Loucy (cell line): ENCODE measurements around the gene PPIG.
"Not testable (repeated sequence)": the region's sequence is repeated elsewhere in the genome, so short reads cannot be mapped to it uniquely, and the experiment has no call there.

Experiments used
- H2AFZ ChIP-seq: fragments of 200-600 bp; sonication (generic); 2 replicates; pipeline ENCODE4 v1.6.0; 2016; ENCODE audit warnings: antibody characterized with exemption, mild to moderate bottlenecking, low read length, moderate library complexity
- H3F3A ChIP-seq: fragments of 200-600 bp; 2 replicates; pipeline ENCODE4 v1.6.0; 2016; ENCODE audit warnings: antibody characterized with exemption, low read depth, mild to moderate bottlenecking
- H3K27me3 ChIP-seq: fragments of 200-600 bp; sonication (generic); 2 replicates; pipeline ENCODE4 v1.6.1; 2014; ENCODE audit warnings: low read length, mild to moderate bottlenecking; ENCODE audit not compliant: insufficient read depth, poor library complexity, severe bottlenecking
- H3K36me3 ChIP-seq: fragments of 200-600 bp; sonication (generic); 2 replicates; pipeline ENCODE4 v1.6.1; 2016; ENCODE audit warnings: low read length; ENCODE audit not compliant: insufficient read depth
- H3K4me1 ChIP-seq: fragments of 200-600 bp; sonication (generic); 2 replicates; pipeline ENCODE4 v1.5.1; 2014; ENCODE audit warnings: low read length, mild to moderate bottlenecking; ENCODE audit not compliant: insufficient read depth, poor library complexity, severe bottlenecking
- H3K4me2 ChIP-seq: fragments of 200-600 bp; sonication (generic); 2 replicates; pipeline ENCODE4 v1.6.0; 2014; ENCODE audit warnings: antibody characterized with exemption, low read length, low read depth, mild to moderate bottlenecking; ENCODE audit not compliant: poor library complexity, severe bottlenecking
- H3K4me3 ChIP-seq: fragments of 200-600 bp; sonication (generic); 2 replicates; pipeline ENCODE4 v1.5.1; 2014; ENCODE audit warnings: low read length, mild to moderate bottlenecking, mixed read lengths; ENCODE audit not compliant: poor library complexity, severe bottlenecking
- H3K79me2 ChIP-seq: fragments of 200-600 bp; sonication (generic); 2 replicates; pipeline ENCODE4 v1.6.1; 2014; ENCODE audit warnings: low read length; ENCODE audit not compliant: insufficient read depth
- H3K9ac ChIP-seq: fragments of 200-600 bp; sonication (generic); 2 replicates; pipeline ENCODE4 v1.6.0; 2014; ENCODE audit warnings: mild to moderate bottlenecking, low read depth, low read length, moderate library complexity; ENCODE audit not compliant: poor library complexity, severe bottlenecking
- H3K9me2 ChIP-seq: fragments of 200-600 bp; sonication (generic); replicated peaks from 2 replicates; pipeline ENCODE4 v1.6.1; 2016; ENCODE audit warnings: low read depth, low read length, mixed read lengths
- H3K9me3 ChIP-seq: fragments of 200-600 bp; sonication (generic); 2 replicates; pipeline ENCODE4 v1.6.1; 2014; ENCODE audit warnings: mild to moderate bottlenecking, antibody characterized with exemption, low read length, low read depth; ENCODE audit not compliant: insufficient read depth
- H4K20me1 ChIP-seq: fragments of 200-600 bp; sonication (generic); 2 replicates; pipeline ENCODE4 v1.6.0; 2014; ENCODE audit warnings: antibody characterized with exemption, low read length, mild to moderate bottlenecking; ENCODE audit not compliant: insufficient read depth, poor library complexity, severe bottlenecking
- CTCF ChIP-seq: fragments of 200-600 bp; sonication (generic); conservative IDR thresholded peaks from 2 replicates; pipeline ENCODE4 v1.5.1; 2014; ENCODE audit warnings: mild to moderate bottlenecking, antibody characterized with exemption, low read length
- EZH2phosphoT487 ChIP-seq: fragments of 200-600 bp; IDR thresholded peaks from 2 replicates; pipeline ENCODE4 v1.6.1; 2018; ENCODE audit warnings: antibody characterized with exemption, mild to moderate bottlenecking, moderate library complexity, borderline replicate concordance

The PPIG gene

GRCh38 chr2:169683054-169683424 is 98.9 kb downstream of the PPIG start:
- no peak for TF ChIP-seq EZH2phosphoT487
- TF ChIP-seq CTCF: no peak
- no peaks in the 10 kb centered on the region for H4K20me1 ChIP-seq
- H3K9me2 ChIP-seq: no peaks in the 10 kb centered on the region
- no peak overlapping the region for H3K4me3 ChIP-seq
- no peaks in the 10 kb centered on the region for H3K36me3 ChIP-seq
- no peaks in the 10 kb centered on the region for H3K27me3 ChIP-seq
- H3F3A ChIP-seq: no peaks in the 10 kb centered on the region
- no peak overlapping the region for H2AFZ ChIP-seq
- no peaks in the 10 kb centered on the region for H3K9me3 ChIP-seq
- H3K4me1 ChIP-seq: no peaks in the 10 kb centered on the region
- H3K4me2 ChIP-seq: no peak overlapping the region
- H3K79me2 ChIP-seq: no peaks in the 10 kb centered on the region
- no peak overlapping the region for H3K9ac ChIP-seq

- Histone ChIP-seq H3K4me1 (no peaks in the 10 kb centered on the region), H3K9me3 (no peaks in the 10 kb centered on the region), H2AFZ (no peak overlapping the region), H3K9me2 (no peaks in the 10 kb centered on the region), H3K4me3 (no peak overlapping the region), H4K20me1 (no peaks in the 10 kb centered on the region), H3K9ac (no peak overlapping the region), H3K4me2 (no peak overlapping the region), H3K27me3 (no peaks in the 10 kb centered on the region), H3F3A (no peaks in the 10 kb centered on the region), H3K36me3 (no peaks in the 10 kb centered on the region), H3K79me2 (no peaks in the 10 kb centered on the region)
- TF ChIP-seq EZH2phosphoT487 (no peak), CTCF (no peak)
These were observed 99.4 kb downstream of the PPIG start for GRCh38 chr2:169683425-169684134.

GRCh38 chr2:169684135-169684565 is 100.0 kb downstream of the PPIG start:
- Histone ChIP-seq H4K20me1 (no peaks in the 10 kb centered on the region), H3F3A (no peaks in the 10 kb centered on the region), H3K9ac (no peak overlapping the region), H2AFZ (no peak overlapping the region), H3K79me2 (no peaks in the 10 kb centered on the region), H3K4me2 (no peak overlapping the region), H3K27me3 (no peaks in the 10 kb centered on the region), H3K9me2 (no peaks in the 10 kb centered on the region), H3K36me3 (no peaks in the 10 kb centered on the region), H3K4me3 (no peak overlapping the region), H3K4me1 (no peaks in the 10 kb centered on the region), H3K9me3 (no peaks in the 10 kb centered on the region)
- TF ChIP-seq EZH2phosphoT487: no peak
- no peak for TF ChIP-seq CTCF

GRCh38 chr2:169684712-169685111 is 100.6 kb downstream of the PPIG start:
- H3K9ac ChIP-seq, H3K36me3 ChIP-seq, H2AFZ ChIP-seq, H4K20me1 ChIP-seq, H3K4me2 ChIP-seq, H3F3A ChIP-seq, H3K27me3 ChIP-seq, H3K9me3 ChIP-seq, H3K9me2 ChIP-seq, H3K79me2 ChIP-seq, H3K4me3 ChIP-seq, H3K4me1 ChIP-seq: not testable (repeated sequence)

GRCh38 chr2:169686825-169687224 is 102.7 kb downstream of the PPIG start:
- not testable (repeated sequence) for H3K36me3 ChIP-seq, H3K27me3 ChIP-seq, H3K9me3 ChIP-seq, H3K4me2 ChIP-seq, H3K79me2 ChIP-seq, H3K4me1 ChIP-seq, H3K9ac ChIP-seq, H2AFZ ChIP-seq, H3K9me2 ChIP-seq, H3F3A ChIP-seq, H3K4me3 ChIP-seq, H4K20me1 ChIP-seq
